Measurements from ENCODE around the gene TMEM225B.
A peak's percentile ranks its signal among the peaks of the same experiment; 100 is the strongest.
"Not testable (repeated sequence)": the region's sequence is repeated elsewhere in the genome, so short reads cannot be mapped to it uniquely, and the experiment has no call there.

The TMEM225B gene

DNA sequence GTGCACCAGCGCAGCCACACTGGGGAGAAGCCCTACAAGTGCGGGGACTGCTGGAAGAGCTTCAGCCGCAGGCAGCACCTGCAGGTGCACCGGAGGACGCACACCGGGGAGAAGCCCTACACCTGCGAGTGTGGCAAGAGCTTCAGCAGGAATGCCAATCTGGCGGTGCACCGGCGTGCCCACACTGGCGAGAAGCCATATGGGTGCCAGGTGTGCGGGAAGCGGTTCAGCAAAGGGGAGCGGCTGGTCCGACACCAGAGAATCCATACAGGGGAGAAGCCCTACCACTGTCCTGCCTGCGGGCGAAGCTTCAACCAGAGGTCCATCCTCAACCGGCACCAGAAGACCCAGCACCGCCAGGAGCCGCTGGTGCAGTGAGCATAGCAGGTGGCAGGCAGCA is 31.6 kb downstream of the TMEM225B start:
- Histone ChIP-seq H3K27me3 (ENCODE audit: insufficient read depth, low read length, poor library complexity) (no peaks in the 10 kb centered on the region), H2AK5ac (ENCODE audit: low read length) (no peak overlapping the region), H3K4me3 (ENCODE audit: low read length) (no peak overlapping the region), H3K4me2 (ENCODE audit: low read length) (no peak overlapping the region), H3K27ac (ENCODE audit: low read depth, low read length) (no peak overlapping the region), H3K36me3 (ENCODE audit: control insufficient read depth, insufficient read depth, low read length) (peaks cover 12% of the 10 kb centered on the region), H3K9ac (ENCODE audit: low read length) (no peak overlapping the region), H4K5ac (ENCODE audit: low read length) (no peak overlapping the region), H3K79me2 (ENCODE audit: control insufficient read depth, insufficient read depth, low read length) (no peaks in the 10 kb centered on the region), H3K79me1 (ENCODE audit: low read length) (no peaks in the 10 kb centered on the region), H4K8ac (ENCODE audit: low read depth, low read length) (no peak overlapping the region), H2BK120ac (ENCODE audit: low read depth, low read length) (no peak overlapping the region), H3K4me1 (ENCODE audit: control insufficient read depth, low read depth, low read length) (no peaks in the 10 kb centered on the region), H2BK15ac (replicated peaks; ENCODE audit: low read depth) (no peak overlapping the region), H3K18ac (ENCODE audit: low read length) (no peak overlapping the region), H2BK5ac (ENCODE audit: low read length) (no peak overlapping the region), H3K23ac (ENCODE audit: low read length) (no peak overlapping the region), H3K56ac (ENCODE audit: low read length) (no peak overlapping the region), H3K4ac (ENCODE audit: low read depth, low read length) (no peak overlapping the region)
- WGBS (ENCODE audit: extremely low coverage, insufficient coverage, low lambda C conversion rate), result no CpG with 5 or more reads among the region's 20 CpGs
- DNase-seq, result no peak

DNA sequence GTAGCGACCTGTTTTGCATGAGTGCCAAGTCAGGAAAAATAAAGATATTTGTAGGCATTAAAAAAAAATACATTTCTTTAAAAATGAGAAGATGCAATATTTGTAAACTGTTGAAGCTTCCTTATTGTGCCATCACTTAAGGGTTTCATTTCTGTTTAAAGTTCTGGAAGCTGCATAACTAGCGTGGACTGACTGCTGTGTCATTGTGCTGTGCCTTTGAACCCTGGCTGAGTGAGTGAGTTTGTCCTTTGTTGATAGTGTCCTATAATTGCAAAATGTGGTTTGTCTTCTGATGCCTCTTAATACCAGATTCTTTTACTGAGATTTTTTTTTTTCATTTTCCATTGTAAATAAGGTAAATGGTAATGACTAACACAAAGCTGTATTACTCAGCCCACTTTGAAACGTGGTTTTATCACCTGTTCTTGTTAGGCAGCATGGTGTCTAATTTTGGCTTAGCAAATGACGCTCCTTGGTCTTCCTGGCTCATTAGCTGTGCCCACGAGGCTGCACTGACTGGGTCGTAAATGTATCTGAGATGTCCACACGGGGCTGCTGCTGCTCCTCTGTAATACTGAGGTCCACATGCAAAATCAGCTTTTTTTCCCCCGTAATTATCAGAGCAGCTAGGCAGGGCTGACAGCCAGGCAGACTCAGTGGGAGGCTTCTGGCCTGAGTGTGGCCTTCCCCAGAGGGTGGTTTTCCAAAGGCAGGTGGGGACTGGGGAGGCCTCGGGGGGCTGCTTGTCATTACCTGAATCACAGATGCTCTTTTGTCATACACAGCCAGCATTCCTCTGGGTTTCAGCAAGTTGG is 33.4 kb downstream of the TMEM225B start:
- no peaks in the 10 kb centered on the region for H3K79me1 ChIP-seq (ENCODE audit: low read length)
- H2BK15ac ChIP-seq (replicated peaks; ENCODE audit: low read depth), result no peak overlapping the region
- H3K4ac ChIP-seq (ENCODE audit: low read depth, low read length), result no peak overlapping the region
- no peak overlapping the region for H4K5ac ChIP-seq (ENCODE audit: low read length)
- WGBS (ENCODE audit: extremely low coverage, insufficient coverage, low lambda C conversion rate), result no CpG with 5 or more reads among the region's 9 CpGs
- peaks cover 4% of the 10 kb centered on the region for H3K36me3 ChIP-seq (ENCODE audit: control insufficient read depth, insufficient read depth, low read length)
- no peak overlapping the region for H3K27ac ChIP-seq (ENCODE audit: low read depth, low read length)
- H3K18ac ChIP-seq (ENCODE audit: low read length), result no peak overlapping the region
- no peak overlapping the region for H3K9ac ChIP-seq (ENCODE audit: low read length)
- no peaks in the 10 kb centered on the region for H3K27me3 ChIP-seq (ENCODE audit: insufficient read depth, low read length, poor library complexity)
- H2BK5ac ChIP-seq (ENCODE audit: low read length), result no peak overlapping the region
- no peak overlapping the region for H3K4me2 ChIP-seq (ENCODE audit: low read length)
- no peak overlapping the region for H3K23ac ChIP-seq (ENCODE audit: low read length)
- H2AK5ac ChIP-seq (ENCODE audit: low read length), result no peak overlapping the region
- peak; percentile 43 for DNase-seq
- H3K4me3 ChIP-seq (ENCODE audit: low read length), result no peak overlapping the region
- H4K8ac ChIP-seq (ENCODE audit: low read depth, low read length), result no peak overlapping the region
- no peaks in the 10 kb centered on the region for H3K79me2 ChIP-seq (ENCODE audit: control insufficient read depth, insufficient read depth, low read length)
- H2BK120ac ChIP-seq (ENCODE audit: low read depth, low read length), result no peak overlapping the region
- H3K4me1 ChIP-seq (ENCODE audit: control insufficient read depth, low read depth, low read length), result no peaks in the 10 kb centered on the region
- H3K56ac ChIP-seq (ENCODE audit: low read length), result no peak overlapping the region

DNA sequence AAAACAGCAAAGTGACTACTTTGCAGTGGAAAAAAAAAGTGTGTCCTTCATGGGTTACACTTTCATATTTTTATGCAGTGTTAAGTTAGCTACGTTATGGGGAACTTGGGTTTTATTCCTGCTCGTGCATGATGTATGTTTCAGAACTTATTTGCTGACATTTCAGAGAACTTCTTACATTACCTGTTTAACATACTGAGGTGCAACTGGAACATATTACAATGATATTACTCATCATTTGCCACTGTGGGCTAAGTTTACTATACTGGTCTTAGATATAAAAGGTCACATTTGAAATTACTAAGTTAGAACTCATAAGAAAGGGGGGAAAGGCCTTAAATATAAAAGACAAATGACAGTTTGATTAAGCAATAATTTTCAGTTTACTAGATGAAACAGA is 39.3 kb downstream of the TMEM225B start:
- H4K8ac ChIP-seq (ENCODE audit: low read depth, low read length); H3K79me2 ChIP-seq (ENCODE audit: control insufficient read depth, insufficient read depth, low read length); H2BK15ac ChIP-seq (replicated peaks; ENCODE audit: low read depth); H3K56ac ChIP-seq (ENCODE audit: low read length); H3K4ac ChIP-seq (ENCODE audit: low read depth, low read length); H2BK5ac ChIP-seq (ENCODE audit: low read length); H2AK5ac ChIP-seq (ENCODE audit: low read length); H3K27ac ChIP-seq (ENCODE audit: low read depth, low read length); H3K36me3 ChIP-seq (ENCODE audit: control insufficient read depth, insufficient read depth, low read length); H3K23ac ChIP-seq (ENCODE audit: low read length); DNase-seq; H3K4me2 ChIP-seq (ENCODE audit: low read length); H3K4me3 ChIP-seq (ENCODE audit: low read length); H3K4me1 ChIP-seq (ENCODE audit: control insufficient read depth, low read depth, low read length); H3K9ac ChIP-seq (ENCODE audit: low read length); H3K27me3 ChIP-seq (ENCODE audit: insufficient read depth, low read length, poor library complexity); H4K5ac ChIP-seq (ENCODE audit: low read length); H2BK120ac ChIP-seq (ENCODE audit: low read depth, low read length); H3K18ac ChIP-seq (ENCODE audit: low read length); H3K79me1 ChIP-seq (ENCODE audit: low read length): not testable (repeated sequence)
- no CpG with 5 or more reads among the region's 2 CpGs for WGBS (ENCODE audit: extremely low coverage, insufficient coverage, low lambda C conversion rate)

DNA sequence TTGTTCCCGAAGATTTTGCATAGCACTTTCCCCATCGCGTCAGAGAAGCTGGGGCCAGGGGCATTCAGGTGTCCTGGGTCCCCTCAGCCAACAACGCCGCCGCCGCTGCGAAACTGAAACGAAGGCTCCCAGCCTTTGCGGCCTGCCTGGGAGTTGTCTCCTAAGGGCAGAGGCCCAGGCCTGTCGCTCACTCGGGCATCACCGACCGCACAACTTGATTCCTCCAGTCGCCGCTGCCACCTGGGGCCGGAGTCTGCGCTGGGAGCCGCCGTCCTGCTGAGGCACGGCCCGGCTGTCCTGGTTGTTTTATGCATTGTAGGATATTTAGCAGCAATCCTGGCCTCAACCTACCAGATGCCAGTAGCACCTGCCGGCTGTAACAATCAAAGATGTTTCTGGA is 40.7 kb downstream of the TMEM225B start:
- no peak overlapping the region for H2BK15ac ChIP-seq (replicated peaks; ENCODE audit: low read depth)

DNA sequence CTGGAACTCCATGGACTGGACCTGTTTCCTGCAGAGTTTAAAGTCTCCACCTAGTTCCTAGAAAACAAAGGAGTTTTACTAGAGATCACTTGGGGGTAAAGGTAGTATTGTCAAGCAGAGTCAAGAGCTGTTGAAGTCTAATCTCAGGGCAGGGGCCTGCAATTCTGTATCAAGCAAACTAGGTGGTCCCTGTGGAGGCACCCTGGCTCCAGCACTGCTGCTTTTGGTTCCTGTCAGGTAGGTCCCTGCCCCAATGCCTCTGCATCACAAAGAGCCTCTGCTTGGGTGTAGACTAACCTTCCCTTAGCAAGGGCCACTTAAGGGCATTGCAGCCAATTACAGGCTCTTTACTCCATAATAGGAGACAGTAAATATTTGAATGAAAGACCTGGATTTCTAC is 41.2 kb downstream of the TMEM225B start:
- Histone ChIP-seq H3K4ac (ENCODE audit: low read depth, low read length) (no peak overlapping the region), H3K23ac (ENCODE audit: low read length) (no peak overlapping the region), H3K79me1 (ENCODE audit: low read length) (no peaks in the 10 kb centered on the region), H2BK15ac (replicated peaks; ENCODE audit: low read depth) (no peak overlapping the region), H3K56ac (ENCODE audit: low read length) (no peak overlapping the region), H2BK120ac (ENCODE audit: low read depth, low read length) (no peak overlapping the region), H3K27me3 (ENCODE audit: insufficient read depth, low read length, poor library complexity) (no peaks in the 10 kb centered on the region), H2AK5ac (ENCODE audit: low read length) (no peak overlapping the region), H2BK5ac (ENCODE audit: low read length) (no peak overlapping the region), H3K4me2 (ENCODE audit: low read length) (no peak overlapping the region), H4K8ac (ENCODE audit: low read depth, low read length) (no peak overlapping the region), H3K36me3 (ENCODE audit: control insufficient read depth, insufficient read depth, low read length) (no peaks in the 10 kb centered on the region), H3K4me1 (ENCODE audit: control insufficient read depth, low read depth, low read length) (no peaks in the 10 kb centered on the region), H3K27ac (ENCODE audit: low read depth, low read length) (no peak overlapping the region), H4K5ac (ENCODE audit: low read length) (no peak overlapping the region), H3K18ac (ENCODE audit: low read length) (no peak overlapping the region), H3K9ac (ENCODE audit: low read length) (no peak overlapping the region), H3K4me3 (ENCODE audit: low read length) (no peak overlapping the region), H3K79me2 (ENCODE audit: control insufficient read depth, insufficient read depth, low read length) (no peaks in the 10 kb centered on the region)
- no peak for DNase-seq

More for the DNA sequence above, 40.7 kb downstream of the TMEM225B start:
- H3K79me2 ChIP-seq (ENCODE audit: control insufficient read depth, insufficient read depth, low read length), result no peaks in the 10 kb centered on the region
- no peak overlapping the region for H2AK5ac ChIP-seq (ENCODE audit: low read length)
- no peak overlapping the region for H3K18ac ChIP-seq (ENCODE audit: low read length)
- no peaks in the 10 kb centered on the region for H3K36me3 ChIP-seq (ENCODE audit: control insufficient read depth, insufficient read depth, low read length)
- DNase-seq, result no peak
- no peak overlapping the region for H3K4me3 ChIP-seq (ENCODE audit: low read length)
- WGBS (ENCODE audit: extremely low coverage, insufficient coverage, low lambda C conversion rate), result no CpG with 5 or more reads among the region's 23 CpGs
- H2BK5ac ChIP-seq (ENCODE audit: low read length), result no peak overlapping the region
- H3K27me3 ChIP-seq (ENCODE audit: insufficient read depth, low read length, poor library complexity), result no peaks in the 10 kb centered on the region
- no peaks in the 10 kb centered on the region for H3K4me1 ChIP-seq (ENCODE audit: control insufficient read depth, low read depth, low read length)
- no peak overlapping the region for H4K5ac ChIP-seq (ENCODE audit: low read length)
- H3K23ac ChIP-seq (ENCODE audit: low read length), result no peak overlapping the region
- no peaks in the 10 kb centered on the region for H3K79me1 ChIP-seq (ENCODE audit: low read length)
- no peak overlapping the region for H3K27ac ChIP-seq (ENCODE audit: low read depth, low read length)
- no peak overlapping the region for H3K9ac ChIP-seq (ENCODE audit: low read length)
- H3K4me2 ChIP-seq (ENCODE audit: low read length), result no peak overlapping the region
- H3K56ac ChIP-seq (ENCODE audit: low read length), result no peak overlapping the region
- no peak overlapping the region for H2BK120ac ChIP-seq (ENCODE audit: low read depth, low read length)
- no peak overlapping the region for H3K4ac ChIP-seq (ENCODE audit: low read depth, low read length)
- H4K8ac ChIP-seq (ENCODE audit: low read depth, low read length), result no peak overlapping the region

DNA sequence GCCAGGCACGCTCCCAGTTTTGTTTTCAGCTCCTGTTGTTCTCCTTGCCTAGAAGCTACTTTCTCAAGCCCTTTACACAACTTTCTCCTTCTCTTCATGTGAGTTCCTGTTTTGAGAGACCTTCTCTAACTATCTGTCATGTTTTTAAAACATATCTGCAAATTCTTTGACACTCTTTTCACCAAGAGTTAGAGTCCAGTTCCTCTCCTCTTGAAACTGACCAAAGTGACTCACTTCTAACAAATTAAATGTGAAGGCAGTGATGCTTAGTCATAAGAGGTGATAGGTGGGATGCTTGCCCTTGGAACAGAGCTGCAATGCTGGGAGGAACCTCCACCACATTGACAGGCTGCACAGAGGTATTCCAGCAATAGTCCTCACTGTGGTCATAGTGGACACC is 44.0 kb downstream of the TMEM225B start:
- Histone ChIP-seq H3K4me3 (ENCODE audit: low read length) (no peak overlapping the region), H3K23ac (ENCODE audit: low read length) (no peak overlapping the region), H2BK120ac (ENCODE audit: low read depth, low read length) (no peak overlapping the region), H3K4ac (ENCODE audit: low read depth, low read length) (no peak overlapping the region), H3K4me2 (ENCODE audit: low read length) (no peak overlapping the region), H3K27ac (ENCODE audit: low read depth, low read length) (no peak overlapping the region), H4K8ac (ENCODE audit: low read depth, low read length) (no peak overlapping the region), H3K36me3 (ENCODE audit: control insufficient read depth, insufficient read depth, low read length) (no peaks in the 10 kb centered on the region), H2BK5ac (ENCODE audit: low read length) (no peak overlapping the region), H3K4me1 (ENCODE audit: control insufficient read depth, low read depth, low read length) (no peaks in the 10 kb centered on the region), H3K79me2 (ENCODE audit: control insufficient read depth, insufficient read depth, low read length) (no peaks in the 10 kb centered on the region), H3K27me3 (ENCODE audit: insufficient read depth, low read length, poor library complexity) (no peaks in the 10 kb centered on the region), H3K18ac (ENCODE audit: low read length) (no peak overlapping the region), H2BK15ac (replicated peaks; ENCODE audit: low read depth) (no peak overlapping the region), H3K79me1 (ENCODE audit: low read length) (no peaks in the 10 kb centered on the region), H4K5ac (ENCODE audit: low read length) (no peak overlapping the region), H2AK5ac (ENCODE audit: low read length) (no peak overlapping the region), H3K9ac (ENCODE audit: low read length) (no peak overlapping the region), H3K56ac (ENCODE audit: low read length) (no peak overlapping the region)
- DNase-seq, result no peak
- no CpG with 5 or more reads among the region's 1 CpG for WGBS (ENCODE audit: extremely low coverage, insufficient coverage, low lambda C conversion rate)

Measured in mesendoderm (in vitro differentiated cells).